HG02973 (cell line): Measurements from ENCODE around the gene GAS1.

Experiments
- ATAC-seq: cut with Tn5 transposase; IDR thresholded peaks from one replicate; pipeline ENCODE4 v1.9.1; 2021; ENCODE audit warnings: moderate library complexity; ENCODE audit not compliant: unreplicated experiment

GAS1 gene

DNA sequence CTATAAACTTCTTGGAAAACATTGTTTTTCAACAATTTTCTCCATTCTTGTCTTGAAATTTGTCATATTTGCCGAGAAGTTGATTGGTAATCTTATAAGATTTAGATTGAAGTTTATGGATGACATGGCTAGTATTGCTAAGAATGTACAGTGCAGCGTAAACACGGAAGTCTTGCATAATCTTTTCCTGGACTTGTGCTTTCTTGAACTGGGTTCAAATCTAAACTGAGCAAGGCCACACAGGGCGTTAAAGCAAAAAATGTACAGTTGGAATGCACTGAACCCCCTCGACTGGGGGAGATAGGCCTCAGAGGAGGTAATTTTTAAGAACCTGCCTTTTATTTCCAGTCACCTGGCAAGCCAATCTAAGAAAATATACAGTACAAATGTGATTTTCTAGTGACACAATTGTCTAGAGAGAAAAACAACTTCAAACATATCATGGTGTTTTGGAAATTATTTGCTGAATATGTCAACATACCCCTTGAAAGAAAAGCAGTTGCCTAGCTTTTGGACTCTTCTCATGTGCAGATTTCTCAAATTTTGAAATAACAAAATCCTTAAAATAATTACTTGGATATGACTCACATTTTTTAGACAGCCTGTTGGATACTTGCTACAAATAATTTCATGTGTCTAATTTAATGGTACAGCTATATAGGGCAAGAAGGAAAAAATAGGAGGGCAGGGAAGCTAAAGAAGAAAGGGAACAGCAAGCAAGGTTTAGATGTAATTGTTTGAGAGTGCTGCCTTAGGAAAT is 18.5 kb upstream of the GAS1 start:
- ATAC-seq, result no peak

DNA sequence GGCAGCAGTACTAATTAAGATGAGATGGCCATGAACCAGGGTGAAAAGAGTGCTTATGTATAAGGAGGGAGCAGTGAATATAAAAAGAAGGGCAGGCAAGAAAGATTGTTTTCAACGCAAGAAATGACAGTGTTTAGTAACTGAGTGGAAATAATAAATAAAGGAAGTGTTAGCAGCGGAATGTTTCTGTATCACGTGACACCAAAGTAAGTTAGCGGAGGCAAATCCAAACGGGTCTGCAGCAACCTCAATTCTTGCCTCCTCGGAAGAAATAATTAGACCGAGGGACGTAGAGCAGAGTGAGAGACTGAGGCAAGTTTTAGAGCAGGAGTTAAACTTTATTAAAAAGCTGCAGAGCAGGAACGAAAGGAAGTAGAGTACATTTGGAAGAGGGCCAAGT is 15.4 kb upstream of the GAS1 start:
- ATAC-seq, result no peak

DNA sequence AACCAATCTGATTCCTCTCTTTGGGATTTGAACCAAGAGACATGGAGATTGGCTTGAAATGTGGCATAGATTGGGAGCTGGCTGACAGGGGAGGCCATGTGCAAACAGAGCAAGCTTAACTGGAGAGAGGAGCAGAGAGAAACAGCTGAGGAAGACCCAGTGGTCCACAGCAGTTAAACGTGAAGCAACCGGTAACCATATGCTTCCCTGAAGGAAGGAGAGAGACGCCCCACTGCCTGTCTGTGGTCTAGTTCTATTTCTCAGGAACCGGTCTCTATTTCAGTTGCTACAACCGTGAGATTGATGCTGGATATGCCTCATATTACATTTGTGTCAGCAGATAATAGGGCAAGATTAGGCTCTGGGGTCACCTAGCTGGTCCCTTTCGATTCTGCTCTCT is 13.6 kb upstream of the GAS1 start:
- ATAC-seq, result no peak

DNA sequence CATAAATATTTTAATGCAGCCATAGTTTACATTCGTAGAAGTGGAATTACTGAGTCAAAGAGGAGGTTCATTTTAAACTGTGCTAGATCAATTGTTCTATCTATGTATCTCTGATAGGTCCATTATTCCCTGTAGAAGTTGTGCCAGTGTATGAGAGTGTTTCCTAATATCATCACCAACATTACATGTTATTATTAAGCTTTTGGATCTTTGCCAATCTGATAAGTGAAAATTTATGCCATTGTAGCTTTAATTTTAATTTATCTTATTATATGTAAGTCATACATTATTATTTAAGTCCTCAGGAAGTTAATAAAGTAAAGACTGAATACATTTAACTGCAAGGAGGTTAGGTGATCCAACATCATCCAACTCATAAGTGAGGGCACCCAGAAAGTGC is 10.9 kb upstream of the GAS1 start:
- no peak for ATAC-seq

DNA sequence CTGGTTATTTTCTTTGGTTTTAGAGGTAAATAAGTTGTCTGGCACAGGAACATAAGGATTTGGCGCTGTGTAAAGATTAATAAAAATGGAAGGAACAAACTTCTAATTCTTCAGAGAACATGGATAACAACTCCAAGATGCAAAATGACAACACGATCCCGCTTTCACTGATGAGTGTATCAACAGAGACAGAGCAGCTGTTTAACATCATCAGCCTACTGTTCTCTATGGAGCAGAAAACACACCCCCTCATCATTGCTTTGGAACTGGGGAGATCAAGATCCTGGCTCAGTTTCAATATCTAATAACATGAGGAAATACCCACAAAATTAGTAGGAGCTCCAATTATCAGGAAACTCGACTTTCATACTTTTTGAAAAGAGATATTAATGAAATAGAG is 8.3 kb upstream of the GAS1 start:
- ATAC-seq, result no peak

DNA sequence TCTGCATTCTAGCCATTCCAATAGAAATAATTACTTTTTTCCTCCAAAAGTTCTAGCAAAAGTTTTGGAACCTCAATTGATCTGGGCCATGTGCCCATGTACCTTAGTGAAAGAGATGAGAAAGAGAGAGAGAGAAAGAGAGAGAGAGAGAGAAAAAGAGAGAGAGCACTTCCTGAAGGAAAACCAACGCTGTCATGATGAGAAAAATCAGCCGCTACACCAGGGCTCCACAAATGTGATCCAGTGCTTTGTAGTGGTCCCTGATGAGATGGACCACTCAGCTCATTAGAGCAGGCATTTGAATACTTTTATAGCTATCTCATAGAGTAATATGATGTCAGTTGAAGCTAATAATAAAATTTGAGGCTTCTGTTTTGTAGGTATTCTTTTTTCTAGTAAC is 7.7 kb upstream of the GAS1 start:
- no peak for ATAC-seq

DNA sequence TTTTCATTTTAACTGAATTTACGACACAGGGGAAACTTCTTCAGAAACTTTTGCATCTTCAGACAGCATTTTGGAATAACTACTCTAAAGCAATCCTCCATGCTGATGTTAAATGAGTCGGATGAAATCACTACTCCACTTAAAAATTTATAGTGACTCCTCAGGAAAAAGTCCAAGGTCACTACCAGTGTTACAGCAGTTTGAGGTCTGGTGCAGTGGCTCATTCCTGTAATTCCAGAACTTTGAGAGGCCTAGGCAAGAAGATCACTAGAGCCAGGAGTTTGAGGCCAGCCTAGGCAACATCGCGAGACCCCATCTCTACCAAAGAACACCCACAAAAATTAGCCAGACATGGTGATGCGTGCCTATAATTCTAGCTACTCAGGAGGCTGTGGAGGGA is 5.9 kb upstream of the GAS1 start:
- ATAC-seq, result no peak

DNA sequence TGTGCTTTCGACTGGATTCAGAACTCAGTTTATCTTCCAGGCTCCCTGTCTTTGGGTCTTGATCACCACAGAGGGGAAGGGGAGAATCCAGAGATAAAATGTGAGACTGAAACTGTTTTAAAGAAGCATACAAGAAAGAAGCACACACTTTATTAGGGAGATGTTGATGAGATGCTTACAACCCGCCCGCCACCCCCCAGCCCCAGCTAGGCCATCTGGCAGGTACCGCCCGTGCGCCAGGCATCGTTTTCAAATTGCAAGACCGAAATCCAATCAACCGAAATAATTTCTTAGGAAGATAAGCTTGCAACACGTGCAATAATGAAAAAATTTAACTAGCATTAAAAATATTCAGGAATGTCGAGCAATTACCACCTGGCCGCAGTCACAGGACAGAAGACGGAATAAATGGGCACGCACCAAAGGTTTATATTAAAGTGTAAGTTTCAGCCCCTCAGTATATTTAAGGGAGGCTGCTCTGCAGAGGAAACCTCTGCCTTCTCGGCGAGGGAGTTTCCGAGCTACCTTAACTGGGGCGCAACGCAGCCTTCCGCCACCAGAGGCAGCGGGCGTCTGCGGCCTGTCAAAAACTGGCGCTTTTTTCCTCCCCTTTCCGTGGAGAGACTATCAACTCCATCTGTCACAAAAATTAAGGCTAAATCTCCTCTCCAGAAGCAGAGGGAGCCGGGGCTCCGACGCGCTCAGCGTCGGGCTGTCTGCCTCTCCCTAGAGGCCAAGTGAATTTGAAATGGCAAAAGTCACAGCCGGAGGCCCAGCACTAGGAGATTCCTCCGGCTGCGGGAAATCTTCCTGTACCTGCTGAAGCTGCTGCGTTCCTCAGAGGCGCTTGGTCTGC is 996 bp upstream of the GAS1 start:
- peak; percentile 68 for ATAC-seq

DNA sequence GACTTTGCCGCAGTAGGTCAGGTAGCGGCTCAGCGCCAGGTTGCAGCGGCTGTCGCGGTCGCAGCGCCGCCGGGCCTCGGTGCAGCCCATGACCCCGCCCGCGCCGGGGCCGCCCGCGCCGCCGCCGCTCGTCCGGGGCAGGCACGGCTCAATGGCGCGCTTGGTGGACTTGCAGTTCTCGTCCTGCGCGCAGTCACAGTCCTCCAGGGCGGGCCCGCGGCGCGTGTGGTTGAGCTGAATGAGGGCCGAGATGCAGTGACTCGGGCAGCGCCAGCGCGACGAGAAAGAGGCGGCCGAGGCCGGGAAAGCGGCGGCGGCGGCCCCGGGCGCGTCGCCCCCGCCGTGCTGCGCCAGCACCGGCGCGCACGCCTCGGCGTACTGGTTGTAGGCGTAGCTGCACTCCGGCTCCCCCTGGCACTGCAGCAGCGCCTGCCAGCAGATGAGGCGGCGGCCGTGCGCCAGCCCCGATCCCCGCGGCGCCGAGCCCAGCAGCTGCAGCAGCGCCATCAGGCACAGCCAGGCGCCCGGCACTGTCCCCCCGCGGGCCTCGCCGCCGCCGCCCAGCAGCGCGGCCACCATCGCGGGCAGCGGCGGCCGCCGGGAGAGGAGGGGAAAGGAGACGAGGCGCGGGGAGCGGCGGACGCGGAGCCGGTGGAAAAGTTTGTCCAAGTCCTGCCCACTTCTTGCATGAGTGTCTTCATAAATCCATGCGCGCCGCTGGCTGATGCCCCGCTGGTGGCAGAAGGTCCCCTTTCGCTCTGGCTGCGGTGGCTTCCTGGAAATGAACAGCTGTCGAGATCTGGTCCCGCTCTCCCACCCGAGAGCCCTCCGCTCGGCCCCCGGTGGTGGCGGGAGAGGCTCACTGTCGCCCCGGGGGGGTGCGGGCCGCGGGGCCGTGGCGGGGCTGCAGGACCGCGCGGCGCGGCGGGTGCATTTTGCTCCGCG is 833 bp downstream of the GAS1 start:
- peak; percentile 28 for ATAC-seq

DNA sequence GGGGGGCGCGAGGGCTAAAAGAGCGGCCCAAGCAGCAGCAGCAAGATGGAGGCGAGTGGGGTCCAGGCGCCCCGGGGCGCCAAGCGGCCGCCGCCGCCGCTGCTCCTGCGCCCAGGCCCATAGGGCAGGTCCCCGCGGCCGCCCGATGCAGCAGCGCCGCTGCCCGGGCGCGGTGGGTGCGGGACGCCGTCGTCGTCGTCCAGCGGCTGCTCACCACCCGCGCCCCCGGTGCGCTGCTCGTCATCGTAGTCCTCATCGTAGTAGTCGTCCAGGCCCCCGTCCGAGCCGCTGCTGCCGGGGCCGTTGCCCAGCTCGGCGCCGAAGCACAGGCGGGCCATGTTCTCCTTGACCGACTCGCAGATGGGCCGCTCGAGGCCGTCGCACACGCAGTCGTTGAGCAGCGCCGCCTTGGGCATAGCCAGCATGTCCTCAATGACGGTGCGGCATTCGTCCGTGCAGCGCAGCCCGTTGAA is 1.5 kb downstream of the GAS1 start:
- ATAC-seq, result no peak

DNA sequence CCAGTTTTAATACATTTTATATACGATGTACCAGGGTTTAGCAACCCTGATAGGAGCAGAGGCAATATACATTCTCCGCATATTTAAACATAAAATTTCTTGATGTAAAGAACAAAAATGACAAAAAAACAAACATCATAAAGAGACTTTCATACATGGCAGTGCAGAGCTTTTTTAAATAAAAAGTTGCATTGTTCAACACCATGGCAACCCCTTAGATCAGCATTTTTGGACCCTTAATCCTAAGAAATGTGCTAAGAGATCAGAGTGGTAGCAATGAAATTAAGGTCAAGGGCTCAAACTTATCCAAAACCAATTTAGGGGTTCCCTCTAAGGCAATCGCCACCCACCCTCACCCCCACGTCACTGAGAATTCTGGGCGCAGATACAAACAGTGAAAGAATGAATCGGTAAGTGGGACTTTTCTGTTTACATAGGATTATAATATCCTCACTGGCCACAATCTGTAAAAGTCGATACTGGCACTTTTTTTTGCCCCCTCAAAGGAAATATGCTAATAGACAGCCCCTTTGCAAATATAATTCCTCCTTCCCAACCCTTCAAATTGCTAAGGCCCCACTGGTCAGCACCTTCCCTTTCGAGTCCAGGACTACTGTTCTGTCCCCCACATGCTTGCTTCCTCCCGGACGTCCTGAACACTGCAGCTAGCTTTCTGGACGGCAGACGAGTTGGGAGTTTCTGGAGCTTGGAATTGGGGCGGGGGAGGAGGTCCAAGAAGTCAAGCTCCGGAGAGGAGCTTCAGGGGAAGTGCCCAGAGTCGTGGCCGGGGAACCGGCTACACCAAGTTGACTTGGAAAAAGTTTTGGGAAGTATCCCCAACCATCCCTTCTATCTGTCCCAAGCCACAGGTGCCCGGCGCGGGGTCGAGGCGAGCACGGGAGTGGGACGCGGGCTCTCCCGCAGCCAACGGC is 2.2 kb downstream of the GAS1 start:
- no peak for ATAC-seq

DNA sequence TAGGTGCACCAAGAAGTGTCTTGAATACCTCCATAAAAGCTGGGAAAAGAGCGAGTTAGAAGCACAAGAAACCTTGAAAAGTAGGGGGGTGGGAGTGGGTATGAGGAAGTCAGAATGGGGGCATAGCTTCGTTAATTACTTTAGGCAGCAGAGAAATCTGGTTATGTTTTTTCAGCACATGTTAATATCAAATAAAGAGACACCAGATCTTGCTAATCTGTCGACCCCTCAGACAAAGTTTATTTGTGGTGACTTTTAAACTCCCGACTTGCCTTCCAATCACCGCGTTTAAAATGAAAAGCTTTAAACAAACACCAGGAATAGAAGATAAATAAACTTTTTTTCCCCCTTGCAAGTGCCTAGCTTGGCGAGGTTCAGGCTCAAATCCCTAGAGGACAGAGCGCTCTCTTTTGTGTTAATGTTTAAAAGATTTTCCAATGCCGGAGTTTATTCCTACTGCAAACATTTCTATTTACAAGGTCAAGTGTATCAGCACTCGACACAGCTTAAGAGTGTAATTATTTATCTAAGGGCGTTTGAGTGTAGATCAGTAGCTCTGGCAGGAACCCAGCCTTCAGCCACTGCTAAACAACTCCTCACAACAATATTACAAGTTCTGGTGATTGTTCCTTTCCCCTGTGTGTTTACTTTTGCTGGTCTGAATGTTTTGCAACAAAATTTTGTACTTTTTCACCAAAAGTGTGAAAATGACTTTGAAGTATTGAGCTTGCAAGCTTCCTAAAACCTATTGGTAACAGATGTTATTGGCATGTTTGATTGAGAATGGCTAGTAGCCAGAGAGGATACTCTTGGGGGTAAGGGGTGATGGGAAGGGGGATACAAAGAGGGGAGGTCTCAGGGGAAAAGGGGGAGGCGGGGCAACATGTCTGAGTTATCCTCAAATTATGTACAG is 3.8 kb downstream of the GAS1 start:
- ATAC-seq, result no peak

DNA sequence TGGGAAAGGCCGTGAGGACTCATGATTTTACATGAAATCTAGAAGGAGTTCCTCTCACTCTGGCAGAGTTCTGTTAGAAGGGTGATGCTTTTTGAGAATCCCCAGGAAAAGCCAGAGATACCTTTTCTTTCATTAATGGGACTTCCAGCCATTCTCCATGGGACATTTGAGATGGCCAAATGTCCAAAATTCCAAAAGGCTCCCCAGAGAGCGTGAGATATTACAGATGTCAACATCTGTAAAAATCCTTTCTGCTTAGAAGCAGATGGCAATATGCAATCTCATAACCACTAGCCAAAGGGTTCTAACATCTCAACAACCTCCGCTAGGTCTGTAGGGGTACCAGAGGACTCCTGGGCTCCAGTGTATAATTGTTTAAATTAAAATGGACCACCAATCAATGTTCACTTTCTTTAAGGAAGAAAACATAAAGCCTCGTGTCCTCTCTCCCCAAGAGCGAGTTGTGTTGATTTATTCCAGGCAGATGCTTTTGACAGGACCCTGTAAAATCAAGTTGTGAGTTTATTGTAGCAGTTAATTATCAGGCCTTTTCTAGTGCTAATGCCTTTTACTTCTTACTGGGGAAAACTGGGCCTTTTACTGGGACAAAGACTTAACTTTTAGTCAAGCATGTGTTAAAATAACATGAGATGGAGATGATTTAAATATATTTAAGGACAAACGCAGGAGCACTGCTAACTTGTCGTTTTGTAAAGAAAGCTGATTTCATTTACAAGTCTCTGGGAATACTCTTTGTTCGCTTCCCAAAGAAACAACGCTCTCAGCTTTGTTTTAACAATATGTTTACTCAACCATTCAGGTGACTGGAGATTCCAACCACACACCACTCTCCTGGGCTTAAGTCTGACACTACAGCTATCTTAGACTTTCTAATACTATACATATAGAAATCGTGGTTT is 4.8 kb downstream of the GAS1 start:
- no peak for ATAC-seq

DNA sequence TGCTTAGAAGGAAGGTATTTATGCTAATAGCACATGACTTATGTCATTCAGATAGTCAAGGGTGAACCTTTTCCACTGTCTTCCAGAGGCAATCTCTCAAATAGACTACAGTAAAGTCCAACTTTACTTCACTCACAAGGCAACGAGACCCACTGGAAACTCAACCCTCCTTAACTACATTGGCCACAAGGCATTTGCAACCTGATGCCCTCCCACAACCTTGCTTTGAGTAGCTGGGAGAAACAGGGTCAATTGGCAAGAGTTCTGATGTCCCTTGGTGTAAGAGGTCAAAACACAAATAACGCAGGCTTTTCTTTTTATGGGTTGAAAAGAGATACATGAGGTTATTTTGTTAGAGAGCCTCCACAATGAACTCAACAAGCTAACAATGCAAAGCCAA is 6.1 kb downstream of the GAS1 start:
- ATAC-seq, result no peak

DNA sequence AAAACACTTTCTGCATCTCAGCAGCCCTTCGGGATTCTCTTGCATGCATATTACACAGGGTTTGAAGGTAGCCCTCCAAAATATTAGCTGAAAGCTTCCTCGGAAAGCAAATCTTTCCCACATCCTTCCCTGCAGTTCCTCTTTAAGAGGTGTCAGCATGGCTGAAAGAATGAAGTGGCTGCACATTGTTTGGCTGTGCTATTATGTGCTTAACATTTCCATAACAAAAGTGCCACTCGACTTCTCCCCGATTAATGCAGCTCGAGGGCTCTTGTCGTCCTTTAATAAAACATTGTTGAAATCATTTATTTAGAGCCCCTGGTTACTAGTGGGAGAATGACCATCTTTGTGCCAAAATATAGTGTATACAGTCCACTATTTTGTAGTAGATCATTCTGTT is 6.5 kb downstream of the GAS1 start:
- ATAC-seq, result no peak

DNA sequence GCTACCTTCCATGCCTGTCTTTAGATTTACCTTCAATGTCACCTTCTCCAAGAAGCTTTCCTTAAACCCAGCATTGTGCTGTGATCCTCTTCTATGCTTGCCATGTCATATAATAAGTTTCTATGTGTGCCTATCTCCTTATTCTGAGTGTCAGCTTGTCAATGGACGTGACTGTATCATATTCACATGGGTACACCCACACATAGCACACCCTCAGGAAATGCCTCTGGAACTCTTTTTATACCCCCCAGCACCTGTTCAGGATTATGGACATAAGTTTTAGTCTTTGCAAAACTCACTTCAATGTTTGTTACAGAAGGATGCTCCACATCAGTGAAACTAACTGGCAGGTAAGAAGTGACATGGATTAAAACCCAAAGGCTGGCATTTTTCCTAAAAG is 7.4 kb downstream of the GAS1 start:
- no peak for ATAC-seq

DNA sequence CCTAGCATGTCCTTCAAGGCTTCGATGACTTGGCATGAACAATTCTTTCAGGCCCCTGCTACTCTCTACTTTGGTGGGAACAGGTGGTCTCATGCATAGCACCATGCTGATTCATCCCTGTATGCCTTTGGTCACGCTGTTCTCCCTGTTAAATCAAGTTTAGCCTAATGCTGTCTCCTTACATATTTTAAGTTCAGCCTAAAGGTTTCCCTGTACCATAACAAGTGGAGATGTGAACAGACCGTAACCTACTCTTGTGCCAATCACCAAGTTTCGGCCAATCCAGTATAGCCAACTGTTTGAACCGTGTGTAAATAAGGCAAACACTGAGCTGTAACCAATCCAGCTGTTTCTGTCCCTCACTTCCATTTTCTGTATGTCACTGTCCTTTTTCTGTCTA is 8.0 kb downstream of the GAS1 start:
- ATAC-seq, result no peak

DNA sequence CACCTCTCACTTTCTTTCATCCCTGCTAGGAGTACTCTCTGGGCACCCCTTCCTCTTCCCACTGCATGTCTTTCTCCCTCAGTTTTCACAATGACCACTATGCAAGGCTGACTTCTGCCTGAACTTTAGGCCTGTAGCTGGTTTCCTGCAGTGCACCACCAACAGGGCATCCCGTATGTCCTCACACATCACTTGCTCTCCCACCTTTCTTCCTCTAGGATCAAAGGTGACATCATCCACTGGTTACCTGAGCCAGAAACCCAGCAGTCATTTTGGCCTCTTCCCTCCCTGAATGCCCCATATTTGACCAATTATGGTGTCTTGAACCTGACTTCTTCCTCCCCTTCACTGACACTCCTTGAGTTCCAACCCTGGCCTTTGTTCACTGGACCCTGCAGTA is 8.5 kb downstream of the GAS1 start:
- ATAC-seq, result no peak
